ENCODE results near the gene RASA2. TPM values are rescaled to one million over a fixed set of nuclear protein-coding genes. Genes with fewer than 3 reads are reported as not detected.
A peak's percentile ranks its signal among the peaks of the same experiment; 100 is the strongest.

The RASA2 gene
- total and polyA plus RNA-seq, 12 donors: 1.4 to 7.7 (median 5.1) TPM

- WGBS, 2 donors: 74% methylated on average over 8 of the region's 8 CpGs
- ATAC-seq (peak; percentile 64 to 95 (median 92)), DNase-seq (peak in 1 of 2 donors; percentile 57)
- Histone ChIP-seq H3K4me3 (no peak overlapping the region), H3K27me3 (no peaks in the 10 kb centered on the region), H3K36me3 (no peaks in the 10 kb centered on the region), H3K4me1 (peaks cover 0 to 7% (median 0%) of the 10 kb centered on the region in 9 donors), H3K27ac (no peak overlapping the region), H3K9me3 (no peaks in the 10 kb centered on the region)
- TF ChIP-seq CTCF (IDR thresholded peaks at IDR 0.05): no peak
- intact Hi-C loops (cut with DNase I): loop anchor here in 5 of 10 donors (5.0 to 10.0 kb wide), 4 partner anchors 88 to 268 kb away; partner anchors contain the start of gene RNF7 (in 2 of the 5)
Measured at GRCh38 chr3:141646760-141647561, 160.1 kb downstream of the RASA2 start.

GRCh38 chr3:141647562-141647915 is 160.7 kb downstream of the RASA2 start:
- DNase-seq (no peak), ATAC-seq (no peak)
- TF ChIP-seq CTCF (IDR thresholded peaks at IDR 0.05): no peak
- no peaks in the 10 kb centered on the region for H3K36me3 ChIP-seq
- H3K27ac ChIP-seq: no peak overlapping the region
- peaks cover 0 to 7% (median 0%) of the 10 kb centered on the region in 9 donors for H3K4me1 ChIP-seq
- no peak overlapping the region for H3K4me3 ChIP-seq
- no peaks in the 10 kb centered on the region for H3K9me3 ChIP-seq
- H3K27me3 ChIP-seq: no peaks in the 10 kb centered on the region
- intact Hi-C loops (cut with DNase I): loop anchor here in 5 of 10 donors (5.0 to 10.0 kb wide), 4 partner anchors 87 to 267 kb away; partner anchors contain the start of gene RNF7 (in 2 of the 5)
- WGBS, 2 donors: 57 to 81% methylated on average over 3 of the region's 3 CpGs

- WGBS, 2 donors: 62 to 68% methylated on average over 9 of the region's 9 CpGs
- no peak for DNase-seq
- TF ChIP-seq CTCF (IDR thresholded peaks at IDR 0.05): no peak
Measured at GRCh38 chr3:141648055-141648910, 161.5 kb downstream of the RASA2 start.

GRCh38 chr3:141649871-141650270 is 163.0 kb downstream of the RASA2 start:
- no peak for DNase-seq
- WGBS, 2 donors: 52 to 81% methylated on average over 3 of the region's 3 CpGs
- Histone ChIP-seq H3K9me3 (no peaks in the 10 kb centered on the region), H3K27me3 (no peaks in the 10 kb centered on the region), H3K4me1 (peaks cover 0 to 4% (median 0%) of the 10 kb centered on the region in 9 donors), H3K27ac (no peak overlapping the region), H3K36me3 (no peaks in the 10 kb centered on the region), H3K4me3 (no peak overlapping the region)
- intact Hi-C loops (cut with DNase I): loop anchor here in 5 of 10 donors (5.0 to 10.0 kb wide), 4 partner anchors 85 to 265 kb away; partner anchors contain the start of gene RNF7 (in 2 of the 5)
- no peak for ATAC-seq
- no peak for TF ChIP-seq CTCF (IDR thresholded peaks at IDR 0.05)

More at GRCh38 chr3:141648055-141648910, 161.5 kb downstream of the RASA2 start:
- ATAC-seq: no peak
- Histone ChIP-seq H3K4me1 (peaks cover 0 to 7% (median 0%) of the 10 kb centered on the region in 9 donors), H3K4me3 (no peak overlapping the region), H3K9me3 (no peaks in the 10 kb centered on the region), H3K36me3 (no peaks in the 10 kb centered on the region), H3K27me3 (no peaks in the 10 kb centered on the region), H3K27ac (no peak overlapping the region)
- intact Hi-C loops (cut with DNase I): loop anchor here in 5 of 10 donors (5.0 to 10.0 kb wide), 4 partner anchors 87 to 267 kb away; partner anchors contain the start of gene RNF7 (in 2 of the 5)

Measured in heart right ventricle (tissue), 16 donors.